AG10803 (cell line): Measurements from ENCODE around the gene HOXB8.
A peak's percentile ranks its signal among the peaks of the same experiment; 100 is the strongest.

Experiments
- DNase-seq: peaks from one replicate; pipeline ENCODE4 v3.0.0; 2010; ENCODE audit warnings: low read depth
- H3K4me3 ChIP-seq: 2 replicates; pipeline ENCODE4 v1.5.1; 2011; ENCODE audit warnings: mild to moderate bottlenecking, low read length, control low read depth
- CTCF ChIP-seq: conservative IDR thresholded peaks from 2 replicates; pipeline ENCODE4 v1.5.1; 2011; ENCODE audit warnings: mild to moderate bottlenecking, low read length, control low read depth, inconsistent platforms

HOXB8 gene

GRCh38 chr17:48590607-48591161 is 24.4 kb downstream of the HOXB8 start:
- DNase-seq = no peak
- peak overlapping the region; percentile 82 for H3K4me3 ChIP-seq
- no peak for TF ChIP-seq CTCF

GRCh38 chr17:48589831-48590606 is 25.1 kb downstream of the HOXB8 start, which contains the start of gene HOXB3:
Gene HOXB3, minus strand, starts transcription at chr17:48590241. Its CDS starts 37,767 bp downstream, at chr17:48552474.
- H3K4me3 ChIP-seq = peak within 1 kb of the TSS; percentile 82
- DNase-seq = peak; percentile 88
- no peak for TF ChIP-seq CTCF

- TF ChIP-seq CTCF = no peak
- peak overlapping the region; percentile 82 for H3K4me3 ChIP-seq
- DNase-seq = no peak
Measured at GRCh38 chr17:48589060-48589830, 25.8 kb downstream of the HOXB8 start.

- H3K4me3 ChIP-seq = peak overlapping the region; percentile 82
- no peak for DNase-seq
- TF ChIP-seq CTCF = no peak
Measured at GRCh38 chr17:48588528-48588927, 26.6 kb downstream of the HOXB8 start.

GRCh38 chr17:48588074-48588415 is 27.0 kb downstream of the HOXB8 start:
- DNase-seq = no peak
- no peak for TF ChIP-seq CTCF
- H3K4me3 ChIP-seq = peak overlapping the region; percentile 82

- no peak for TF ChIP-seq CTCF
- H3K4me3 ChIP-seq = peak overlapping the region; percentile 82
- DNase-seq = peak; percentile 72
Measured at GRCh38 chr17:48587276-48588073, 27.6 kb downstream of the HOXB8 start.
